B cell (primary cell): ENCODE measurements around the gene ZNF91. TPM values are rescaled to one million over a fixed set of nuclear protein-coding genes. Genes with fewer than 3 reads are reported as not detected.

Experiments used
- ATAC-seq: fragments of 200-7000 bp; cut with Tn5 transposase; one replicate; pipeline ENCODE4 v1.10.0; 2021; ENCODE audit warnings: low read depth, mild to moderate bottlenecking, moderate number of reproducible peaks, moderate library complexity
- CTCF ChIA-PET: fragments of 350-600 bp; sonication (Branson Sonifier 250); formaldehyde crosslinking; loops from one replicate; lab custom pipeline; 2021; ENCODE audit warnings: antibody characterized with exemption, inconsistent platforms; lab: Charles Lee
- POLR2A ChIA-PET: fragments of 350-600 bp; sonication (Branson Sonifier 250); formaldehyde crosslinking; loops from one replicate; lab custom pipeline; 2021; ENCODE audit warnings: antibody characterized with exemption; lab: Charles Lee
- DNase-seq: peaks from one replicate; pipeline ENCODE4 v3.0.0; 2013
- H2AFZ ChIP-seq: 2 replicates; pipeline ENCODE4 v1.6.1; 2012; ENCODE audit warnings: mild to moderate bottlenecking, low read depth, low read length; ENCODE audit not compliant: insufficient read depth, poor library complexity, severe bottlenecking
- H3K27ac ChIP-seq, 2 donors: 1 replicate in 1 of 2; 2 replicates in 1 of 2; pipeline ENCODE4 v1.5.1; 2012 to 2013; ENCODE audit warnings: low read length in 2 of 2, mild to moderate bottlenecking in 2 of 2, moderate library complexity in 1 of 2
- H3K27me3 ChIP-seq, 4 experiments: fragments of 200-600 bp in 1 of 4; sonication (generic) in 1 of 4; replicated peaks in 1 of 4; 1 replicate in 2 of 4; 2 replicates in 2 of 4; pipeline versions ENCODE4 v1.6.1 to v1.7.0; 2013 to 2016; ENCODE audit warnings: low read length in 3 of 4, mild to moderate bottlenecking in 2 of 4, mixed read lengths in 1 of 4, moderate library complexity in 1 of 4; ENCODE audit not compliant: insufficient read depth in 4 of 4, control insufficient read depth in 3 of 4; ENCODE audit errors: control extremely low read depth in 1 of 4
- H3K36me3 ChIP-seq, 2 experiments: replicated peaks in 1 of 2; 1 replicate in 1 of 2; 2 replicates in 1 of 2; pipeline versions ENCODE4 v1.6.1 to v1.7.1; 2013; ENCODE audit warnings: low read length in 1 of 2; ENCODE audit not compliant: insufficient read depth in 2 of 2, control insufficient read depth in 1 of 2; ENCODE audit errors: control extremely low read depth in 1 of 2, extremely low read depth in 1 of 2
- H3K4me1 ChIP-seq, 2 donors: fragments of 200-600 bp in 1 of 2; sonication (generic) in 1 of 2; 1 replicate in 1 of 2; 2 replicates in 1 of 2; pipeline versions ENCODE4 v1.5.1 to v1.6.1; 2013 to 2017; ENCODE audit warnings: low read length in 2 of 2; ENCODE audit not compliant: control insufficient read depth in 2 of 2, insufficient read depth in 2 of 2
- H3K4me2 ChIP-seq: replicated peaks from 2 replicates; pipeline ENCODE3; 2012; ENCODE audit warnings: mild to moderate bottlenecking, low read depth, low read length; ENCODE audit not compliant: poor library complexity, severe bottlenecking
- H3K4me3 ChIP-seq, 5 experiments: fragments of 200-600 bp in 1 of 5; sonication (generic) in 1 of 5; 1 replicate in 3 of 5; 2 replicates in 2 of 5; pipeline versions ENCODE4 v1.5.1 to v1.7.0; 2011 to 2016; ENCODE audit warnings: low read length in 4 of 5, mild to moderate bottlenecking in 4 of 5, low read depth in 2 of 5, control low read depth in 1 of 5, moderate library complexity in 1 of 5; ENCODE audit not compliant: insufficient read depth in 1 of 5; ENCODE audit errors: control extremely low read depth in 1 of 5, extremely low read depth in 1 of 5
- H3K79me2 ChIP-seq: fragments of 200-600 bp; sonication (generic); one replicate; pipeline ENCODE4 v1.6.0; 2016; ENCODE audit warnings: low read length; ENCODE audit not compliant: control insufficient read depth, insufficient read depth
- H3K9ac ChIP-seq: fragments of 200-600 bp; sonication (generic); 2 replicates; pipeline ENCODE4 v1.6.1; 2017; ENCODE audit warnings: mild to moderate bottlenecking, low read length, moderate library complexity
- H3K9me3 ChIP-seq, 3 donors: one replicate each; pipeline versions ENCODE4 v1.6.1 to v1.7.1; 2013; ENCODE audit warnings: low read length in 2 of 3; ENCODE audit not compliant: control insufficient read depth in 2 of 3, insufficient read depth in 1 of 3; ENCODE audit errors: control extremely low read depth in 1 of 3
- H4K20me1 ChIP-seq: 2 replicates; pipeline ENCODE4 v1.6.0; 2012; ENCODE audit warnings: mild to moderate bottlenecking, low read length; ENCODE audit not compliant: insufficient read depth, control insufficient read depth, poor library complexity, severe bottlenecking
- H3K27ac Mint-ChIP-seq: one replicate; pipeline ENCODE4 v1.8.0; 2021; ENCODE audit warnings: mixed read lengths
- H3K27me3 Mint-ChIP-seq: one replicate; pipeline ENCODE4 v1.8.0; 2021; ENCODE audit warnings: mixed read lengths
- H3K4me1 Mint-ChIP-seq: one replicate; pipeline ENCODE4 v1.8.0; 2021; ENCODE audit warnings: mixed read lengths
- H3K4me3 Mint-ChIP-seq: one replicate; pipeline ENCODE4 v1.8.0; 2021; ENCODE audit warnings: mixed read lengths
- H3K9me3 Mint-ChIP-seq: one replicate; pipeline ENCODE4 v1.8.0; 2022; ENCODE audit warnings: mixed read lengths; ENCODE audit not compliant: insufficient read depth
- EZH2 ChIP-seq: IDR thresholded peaks from 2 replicates; pipeline ENCODE4 v1.6.1; 2012; ENCODE audit warnings: borderline replicate concordance, low read depth, mild to moderate bottlenecking, moderate library complexity, low read length; ENCODE audit not compliant: insufficient read depth, poor library complexity, severe bottlenecking
- WGBS: methylation state at CpG from one replicate; pipeline ENCODE4 v1.1.5; 2013; ENCODE audit warnings: missing lambda C conversion rate; ENCODE audit not compliant: insufficient coverage; 5-methylcytosine and 5-hydroxymethylcytosine counted together
- intact Hi-C: fragments of 100-400 bp; cut with micrococcal nuclease; formaldehyde crosslinking; loops from one replicate; pipeline ENCODE4 v1.10.0; 2022
- polyA plus RNA-seq: library from polyadenylated mRNA; depleted of rRNA; stranded (reverse); fragments of >200 nt; gene quantifications from 2 replicates; pipeline ENCODE4 v1.2.3, GENCODE V29; 2012
- total RNA-seq, 2 donors: library from RNA; stranded (reverse); fragments of 120-200 nt in 1 of 2; gene quantifications; 1 replicate in 1 of 2; 2 replicates in 1 of 2; pipeline versions ENCODE4 v1.2.3 to v1.2.4, GENCODE V29; 2013 to 2022
- TF ChIP-seq, protein P1 (sequence below): fragments of 200-600 bp; IDR thresholded peaks from one replicate; pipeline ENCODE4 v1.8.0; 2022; ENCODE audit warnings: antibody characterized with exemption, mild to moderate bottlenecking

The ZNF91 gene
- total and polyA plus RNA-seq, 2 donors (not counting 1 experiment from before 2014, with no cell fraction given) = 17.9 to 79.6 TPM

DNA sequence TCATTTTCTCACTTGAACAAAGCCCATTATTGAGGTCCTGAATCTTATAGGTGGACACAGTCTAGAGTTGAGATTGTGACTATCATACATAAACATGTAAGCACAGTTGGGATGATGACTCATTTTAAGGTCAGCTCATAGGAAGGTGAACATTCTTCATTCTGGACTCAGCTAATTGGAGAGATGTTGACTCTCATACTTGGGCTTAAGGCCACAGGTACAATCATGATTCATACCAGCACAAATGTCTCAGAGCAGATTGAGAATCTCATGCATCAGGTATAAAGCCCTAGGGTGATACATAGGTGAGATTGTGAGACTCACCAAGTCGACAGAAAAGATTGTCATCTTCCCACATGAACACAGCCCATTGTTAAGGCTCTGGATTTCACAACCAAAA, 82.8 kb downstream of the ZNF91 start:
- Histone ChIP-seq H3K9me3 (peaks cover 0 to 9% (median 0%) of the 10 kb centered on the region in 3 donors), H3K27me3 (no peaks in the 10 kb centered on the region), H3K4me2 (no peak overlapping the region), H3K4me3 (no peak overlapping the region), H4K20me1 (no peaks in the 10 kb centered on the region), H3K4me1 (no peaks in the 10 kb centered on the region), H3K79me2 (no peaks in the 10 kb centered on the region), H3K36me3 (no peaks in the 10 kb centered on the region), H3K27ac (no peak overlapping the region), H3K9ac (no peak overlapping the region), H2AFZ (no peak overlapping the region)
- H3K4me3 Mint-ChIP-seq = no peak overlapping the region
- ATAC-seq = no peak
- H3K9me3 Mint-ChIP-seq = no peaks in the 10 kb centered on the region
- no peak overlapping the region for H3K27ac Mint-ChIP-seq
- no peaks in the 10 kb centered on the region for H3K27me3 Mint-ChIP-seq
- intact Hi-C loops = no loop called here
- no CpG with 5 or more reads among the region's 1 CpG for WGBS
- CTCF ChIA-PET = no interaction called here
- TF ChIP-seq, protein P1, sequence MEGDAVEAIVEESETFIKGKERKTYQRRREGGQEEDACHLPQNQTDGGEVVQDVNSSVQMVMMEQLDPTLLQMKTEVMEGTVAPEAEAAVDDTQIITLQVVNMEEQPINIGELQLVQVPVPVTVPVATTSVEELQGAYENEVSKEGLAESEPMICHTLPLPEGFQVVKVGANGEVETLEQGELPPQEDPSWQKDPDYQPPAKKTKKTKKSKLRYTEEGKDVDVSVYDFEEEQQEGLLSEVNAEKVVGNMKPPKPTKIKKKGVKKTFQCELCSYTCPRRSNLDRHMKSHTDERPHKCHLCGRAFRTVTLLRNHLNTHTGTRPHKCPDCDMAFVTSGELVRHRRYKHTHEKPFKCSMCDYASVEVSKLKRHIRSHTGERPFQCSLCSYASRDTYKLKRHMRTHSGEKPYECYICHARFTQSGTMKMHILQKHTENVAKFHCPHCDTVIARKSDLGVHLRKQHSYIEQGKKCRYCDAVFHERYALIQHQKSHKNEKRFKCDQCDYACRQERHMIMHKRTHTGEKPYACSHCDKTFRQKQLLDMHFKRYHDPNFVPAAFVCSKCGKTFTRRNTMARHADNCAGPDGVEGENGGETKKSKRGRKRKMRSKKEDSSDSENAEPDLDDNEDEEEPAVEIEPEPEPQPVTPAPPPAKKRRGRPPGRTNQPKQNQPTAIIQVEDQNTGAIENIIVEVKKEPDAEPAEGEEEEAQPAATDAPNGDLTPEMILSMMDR = no peak
- TF ChIP-seq EZH2 = no peak
- no peaks in the 10 kb centered on the region for H3K4me1 Mint-ChIP-seq
- POLR2A ChIA-PET = no interaction called here
- no peak for DNase-seq

- ChIA-PET POLR2A (no interaction called here), CTCF (no interaction called here)
- no peak overlapping the region for H3K9ac ChIP-seq
- peaks cover 0 to 3% (median 0%) of the 10 kb centered on the region in 3 donors for H3K9me3 ChIP-seq
- H3K27ac ChIP-seq = no peak overlapping the region
- no CpG with 5 or more reads among the region's 3 CpGs for WGBS
- H3K4me2 ChIP-seq = no peak overlapping the region
- Mint-ChIP-seq H3K27ac (no peak overlapping the region), H3K9me3 (no peaks in the 10 kb centered on the region), H3K4me1 (no peaks in the 10 kb centered on the region), H3K4me3 (no peak overlapping the region), H3K27me3 (no peaks in the 10 kb centered on the region)
- H4K20me1 ChIP-seq = no peaks in the 10 kb centered on the region
- TF ChIP-seq EZH2 = no peak
- TF ChIP-seq, protein P1 = no peak
- DNase-seq (no peak), ATAC-seq (no peak)
- intact Hi-C loops = no loop called here
- no peak overlapping the region for H3K4me3 ChIP-seq
- H3K27me3 ChIP-seq = no peaks in the 10 kb centered on the region
- H2AFZ ChIP-seq = no peak overlapping the region
- no peaks in the 10 kb centered on the region for H3K36me3 ChIP-seq
- H3K79me2 ChIP-seq = no peaks in the 10 kb centered on the region
- no peaks in the 10 kb centered on the region for H3K4me1 ChIP-seq
These were observed 83.7 kb downstream of the ZNF91 start for GRCh38 chr19:23311551-23311950.
